ENCODE data around the gene CRABP1.

GRCh38 chr15:78342021-78342420 is 1.9 kb downstream of the CRABP1 start:
- no peak for TF ChIP-seq CTCF (IDR thresholded peaks at IDR 0.05 in 8 of 11, conservative IDR thresholded peaks at IDR 0.05 in 3 of 11)
- no peak for TF ChIP-seq POLR2AphosphoS5 (IDR thresholded peaks at IDR 0.05)
- no peak for TF ChIP-seq POLR2A (IDR thresholded peaks at IDR 0.05)

Measured in spleen (tissue), 7 donors.